HS-27A (cell line): ENCODE data around the gene PTCH1.

ENCODE experiments used
- DNase-seq: peaks from one replicate; pipeline ENCODE4 v3.0.0-alpha.2; 2012; ENCODE audit warnings: low read depth, missing footprints

Gene PTCH1

DNA sequence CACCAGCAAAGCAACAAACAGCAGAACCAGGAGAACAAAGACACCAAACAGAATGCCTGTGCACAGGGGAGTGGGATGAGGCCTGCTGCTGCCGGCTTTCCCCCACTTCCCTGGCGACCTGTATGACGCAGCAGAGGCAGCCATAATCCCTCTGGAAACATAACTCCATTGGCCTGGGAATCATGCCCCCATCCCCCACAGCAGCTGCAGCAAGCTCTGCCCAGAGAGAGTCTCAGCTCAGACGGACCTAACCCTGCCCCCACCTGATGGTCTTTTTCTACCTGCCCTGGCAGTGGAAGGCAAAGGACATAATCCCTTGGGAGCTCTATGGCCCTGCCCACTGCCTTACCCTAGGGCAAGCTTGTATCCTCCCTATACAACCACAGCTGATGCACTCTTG lies 117.5 kb downstream of the PTCH1 start:
- DNase-seq: no peak
